Measurements from ENCODE around the gene SMARCA4. TPM values are rescaled to one million over a fixed set of nuclear protein-coding genes. Genes with fewer than 3 reads are reported as not detected.

The SMARCA4 gene
- polyA plus RNA-seq, 4 donors, result 54.6 to 71.6 (median 66.1) TPM

DNA sequence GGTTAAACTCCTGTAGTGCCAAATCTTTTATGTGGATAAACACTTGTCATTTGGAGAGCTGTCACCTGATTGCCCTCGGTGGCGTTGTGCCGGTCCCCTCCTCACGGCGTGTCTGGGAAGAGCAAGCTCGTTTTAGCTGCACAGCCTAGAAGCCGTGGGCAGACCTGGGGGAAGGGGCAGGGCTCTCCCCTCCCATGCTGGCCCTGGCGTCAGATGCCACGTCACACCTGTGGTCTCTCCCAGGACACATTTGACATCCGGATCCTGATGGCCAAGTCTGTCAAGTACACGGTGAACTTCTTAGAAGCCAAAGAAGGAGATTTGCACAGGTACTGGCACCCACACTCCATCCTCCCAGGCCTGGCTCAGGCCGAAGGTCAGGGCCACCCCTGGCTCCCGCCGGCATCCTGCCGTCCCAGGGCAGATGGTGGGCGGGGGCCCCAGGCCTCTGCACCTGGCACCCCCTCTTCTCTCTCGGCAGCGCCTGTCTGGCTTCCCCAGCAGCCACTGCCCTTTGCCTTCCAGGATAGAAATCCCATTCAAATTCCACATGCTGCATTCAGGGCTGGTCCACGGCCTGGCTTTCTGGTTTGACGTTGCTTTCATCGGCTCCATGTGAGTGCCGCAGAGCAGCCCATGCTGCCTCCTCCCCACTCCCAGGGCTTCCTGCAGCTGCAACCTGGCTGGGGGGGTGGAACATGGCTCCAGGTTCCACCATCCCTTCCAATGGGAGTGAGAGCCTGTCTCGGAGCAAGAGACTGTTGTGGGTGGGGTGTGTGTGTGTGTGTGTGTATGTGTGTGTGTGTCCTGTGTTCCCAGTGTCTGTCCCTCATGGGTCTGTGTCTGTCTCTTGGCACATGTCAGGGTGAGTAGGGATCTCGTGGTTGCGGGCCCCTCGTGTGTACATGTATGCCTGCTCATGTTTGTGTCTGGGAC is 41.2 kb upstream of the SMARCA4 start:
- no peak for DNase-seq
- no peak overlapping the region for H3K4me3 ChIP-seq (ENCODE audit: low read depth in 1 of 3, low read length in 3 of 3)
- no peak for FAIRE-seq
- no peaks in the 10 kb centered on the region for H3K4me1 ChIP-seq (ENCODE audit: control insufficient read depth in 3 of 3, insufficient read depth in 2 of 3, low read depth in 1 of 3, low read length in 2 of 3)
- no peaks in the 10 kb centered on the region for H3K27me3 ChIP-seq (ENCODE audit: control insufficient read depth in 3 of 3, insufficient read depth in 3 of 3, low read length in 3 of 3)
- no peaks in the 10 kb centered on the region for H3K9me3 ChIP-seq (ENCODE audit: control insufficient read depth in 2 of 2, insufficient read depth in 1 of 2, low read depth in 1 of 2, low read length in 1 of 2)
- 52 to 74% (median 63%) methylated on average over 26 of the region's 26 CpGs for WGBS, 3 donors
- H3K27ac ChIP-seq (ENCODE audit: low read depth in 1 of 3, low read length in 2 of 3), result no peak overlapping the region
- H3K36me3 ChIP-seq (ENCODE audit: control insufficient read depth in 3 of 3, insufficient read depth in 2 of 3, low read depth in 1 of 3, low read length in 3 of 3), result peaks cover 16 to 97% (median 19%) of the 10 kb centered on the region in 3 donors

DNA sequence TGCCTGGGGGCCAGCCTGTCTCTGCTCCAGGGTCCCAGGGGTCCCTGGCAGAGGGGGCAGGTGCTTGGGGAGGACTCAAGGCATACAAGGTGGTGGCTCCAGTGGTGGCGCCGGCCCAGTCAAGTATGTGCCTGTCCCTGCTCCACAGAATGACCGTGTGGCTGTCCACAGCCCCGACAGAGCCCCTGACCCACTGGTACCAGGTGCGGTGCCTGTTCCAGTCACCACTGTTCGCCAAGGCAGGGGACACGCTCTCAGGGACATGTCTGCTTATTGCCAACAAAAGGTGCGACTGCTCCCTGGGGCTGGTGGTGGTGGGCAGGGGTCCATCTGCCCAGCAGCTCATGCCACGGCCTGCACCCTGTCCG is 40.6 kb upstream of the SMARCA4 start:
- 93 to 96% (median 96%) methylated on average over 10 of the region's 10 CpGs for WGBS, 3 donors
- H3K36me3 ChIP-seq (ENCODE audit: control insufficient read depth in 3 of 3, insufficient read depth in 2 of 3, low read depth in 1 of 3, low read length in 3 of 3), result peaks cover 16 to 97% (median 17%) of the 10 kb centered on the region in 3 donors

DNA sequence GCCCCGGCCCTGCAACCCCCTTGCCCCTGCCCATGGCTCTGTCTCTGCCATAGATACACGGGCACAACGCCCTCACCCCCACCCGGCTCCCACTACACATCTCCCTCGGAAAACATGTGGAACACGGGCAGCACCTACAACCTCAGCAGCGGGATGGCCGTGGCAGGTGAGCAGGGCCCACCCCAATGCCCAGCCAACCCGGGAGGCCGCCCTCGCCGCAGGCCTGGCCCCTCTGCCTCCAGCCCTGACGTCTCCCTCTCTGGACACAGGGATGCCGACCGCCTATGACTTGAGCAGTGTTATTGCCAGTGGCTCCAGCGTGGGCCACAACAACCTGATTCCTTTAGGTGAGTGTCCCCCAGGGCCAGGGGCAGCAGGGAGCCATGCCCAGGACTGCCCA is 40.0 kb upstream of the SMARCA4 start:
- no peaks in the 10 kb centered on the region for H3K4me1 ChIP-seq (ENCODE audit: control insufficient read depth in 3 of 3, insufficient read depth in 2 of 3, low read depth in 1 of 3, low read length in 2 of 3)
- no peak overlapping the region for H3K27ac ChIP-seq (ENCODE audit: low read depth in 1 of 3, low read length in 2 of 3)
- H3K9me3 ChIP-seq (ENCODE audit: control insufficient read depth in 2 of 2, insufficient read depth in 1 of 2, low read depth in 1 of 2, low read length in 1 of 2), result no peaks in the 10 kb centered on the region
- 86 to 89% (median 87%) methylated on average over 15 to 16 of the region's 16 CpGs for WGBS, 3 donors
- DNase-seq, result no peak
- H3K4me3 ChIP-seq (ENCODE audit: low read depth in 1 of 3, low read length in 3 of 3), result no peak overlapping the region
- no peak for FAIRE-seq
- H3K27me3 ChIP-seq (ENCODE audit: control insufficient read depth in 3 of 3, insufficient read depth in 3 of 3, low read length in 3 of 3), result no peaks in the 10 kb centered on the region
- H3K36me3 ChIP-seq (ENCODE audit: control insufficient read depth in 3 of 3, insufficient read depth in 2 of 3, low read depth in 1 of 3, low read length in 3 of 3), result peaks cover 15 to 96% (median 16%) of the 10 kb centered on the region in 3 donors

More for the DNA sequence above, 40.6 kb upstream of the SMARCA4 start:
- Histone ChIP-seq H3K4me1 (ENCODE audit: control insufficient read depth in 3 of 3, insufficient read depth in 2 of 3, low read depth in 1 of 3, low read length in 2 of 3) (no peaks in the 10 kb centered on the region), H3K27ac (ENCODE audit: low read depth in 1 of 3, low read length in 2 of 3) (no peak overlapping the region), H3K27me3 (ENCODE audit: control insufficient read depth in 3 of 3, insufficient read depth in 3 of 3, low read length in 3 of 3) (no peaks in the 10 kb centered on the region), H3K9me3 (ENCODE audit: control insufficient read depth in 2 of 2, insufficient read depth in 1 of 2, low read depth in 1 of 2, low read length in 1 of 2) (no peaks in the 10 kb centered on the region), H3K4me3 (ENCODE audit: low read depth in 1 of 3, low read length in 3 of 3) (no peak overlapping the region)
- FAIRE-seq (no peak), DNase-seq (no peak)

DNA sequence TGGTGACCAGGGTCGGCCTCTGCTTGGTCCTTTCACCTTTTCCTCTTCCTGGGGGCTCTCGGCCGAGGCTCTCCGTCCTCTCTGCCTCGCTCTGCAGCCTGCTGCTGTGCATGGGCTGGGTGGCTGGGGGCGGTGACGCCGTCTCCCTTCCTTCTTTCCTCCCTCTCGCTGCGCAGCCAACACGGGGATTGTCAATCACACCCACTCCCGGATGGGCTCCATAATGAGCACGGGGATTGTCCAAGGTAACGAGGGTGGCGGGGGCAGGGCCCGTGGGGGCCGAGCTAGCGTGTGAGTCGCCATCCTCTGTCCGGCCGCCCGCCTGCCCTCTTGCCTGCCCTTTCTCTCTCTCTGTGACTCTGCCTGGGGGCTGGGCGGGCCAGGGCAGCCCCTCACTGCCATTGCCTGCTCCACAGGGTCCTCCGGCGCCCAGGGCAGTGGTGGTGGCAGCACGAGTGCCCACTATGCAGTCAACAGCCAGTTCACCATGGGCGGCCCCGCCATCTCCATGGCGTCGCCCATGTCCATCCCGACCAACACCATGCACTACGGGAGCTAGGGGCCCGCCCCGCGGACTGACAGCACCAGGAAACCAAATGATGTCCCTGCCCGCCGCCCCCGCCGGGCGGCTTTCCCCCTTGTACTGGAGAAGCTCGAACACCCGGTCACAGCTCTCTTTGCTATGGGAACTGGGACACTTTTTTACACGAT is 39.5 kb upstream of the SMARCA4 start:
- Histone ChIP-seq H3K36me3 (ENCODE audit: control insufficient read depth in 3 of 3, insufficient read depth in 2 of 3, low read depth in 1 of 3, low read length in 3 of 3) (peaks cover 14 to 92% (median 16%) of the 10 kb centered on the region in 3 donors), H3K9me3 (ENCODE audit: control insufficient read depth in 2 of 2, insufficient read depth in 1 of 2, low read depth in 1 of 2, low read length in 1 of 2) (no peaks in the 10 kb centered on the region), H3K27ac (ENCODE audit: low read depth in 1 of 3, low read length in 2 of 3) (no peak overlapping the region), H3K4me3 (ENCODE audit: low read depth in 1 of 3, low read length in 3 of 3) (no peak overlapping the region), H3K27me3 (ENCODE audit: control insufficient read depth in 3 of 3, insufficient read depth in 3 of 3, low read length in 3 of 3) (no peaks in the 10 kb centered on the region), H3K4me1 (ENCODE audit: control insufficient read depth in 3 of 3, insufficient read depth in 2 of 3, low read depth in 1 of 3, low read length in 2 of 3) (no peaks in the 10 kb centered on the region)
- 90 to 95% (median 93%) methylated on average over 37 to 43 of the region's 43 CpGs for WGBS, 3 donors
- DNase-seq (no peak), FAIRE-seq (no peak)

DNA sequence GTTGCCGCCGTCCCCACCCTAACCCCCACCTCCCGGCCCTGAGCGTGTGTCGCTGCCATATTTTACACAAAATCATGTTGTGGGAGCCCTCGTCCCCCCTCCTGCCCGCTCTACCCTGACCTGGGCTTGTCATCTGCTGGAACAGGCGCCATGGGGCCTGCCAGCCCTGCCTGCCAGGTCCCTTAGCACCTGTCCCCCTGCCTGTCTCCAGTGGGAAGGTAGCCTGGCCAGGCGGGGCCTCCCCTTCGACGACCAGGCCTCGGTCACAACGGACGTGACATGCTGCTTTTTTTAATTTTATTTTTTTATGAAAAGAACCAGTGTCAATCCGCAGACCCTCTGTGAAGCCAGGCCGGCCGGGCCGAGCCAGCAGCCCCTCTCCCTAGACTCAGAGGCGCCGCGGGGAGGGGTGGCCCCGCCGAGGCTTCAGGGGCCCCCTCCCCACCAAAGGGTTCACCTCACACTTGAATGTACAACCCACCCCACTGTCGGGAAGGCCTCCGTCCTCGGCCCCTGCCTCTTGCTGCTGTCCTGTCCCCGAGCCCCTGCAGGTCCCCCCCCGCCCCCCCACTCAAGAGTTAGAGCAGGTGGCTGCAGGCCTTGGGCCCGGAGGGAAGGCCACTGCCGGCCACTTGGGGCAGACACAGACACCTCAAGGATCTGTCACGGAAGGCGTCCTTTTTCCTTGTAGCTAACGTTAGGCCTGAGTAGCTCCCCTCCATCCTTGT is 38.8 kb upstream of the SMARCA4 start:
- H3K4me1 ChIP-seq (ENCODE audit: control insufficient read depth in 3 of 3, insufficient read depth in 2 of 3, low read depth in 1 of 3, low read length in 2 of 3), result no peaks in the 10 kb centered on the region
- no peaks in the 10 kb centered on the region for H3K27me3 ChIP-seq (ENCODE audit: control insufficient read depth in 3 of 3, insufficient read depth in 3 of 3, low read length in 3 of 3)
- FAIRE-seq, result no peak
- no peak overlapping the region for H3K27ac ChIP-seq (ENCODE audit: low read depth in 1 of 3, low read length in 2 of 3)
- no peaks in the 10 kb centered on the region for H3K9me3 ChIP-seq (ENCODE audit: control insufficient read depth in 2 of 2, insufficient read depth in 1 of 2, low read depth in 1 of 2, low read length in 1 of 2)
- H3K4me3 ChIP-seq (ENCODE audit: low read depth in 1 of 3, low read length in 3 of 3), result no peak overlapping the region
- H3K36me3 ChIP-seq (ENCODE audit: control insufficient read depth in 3 of 3, insufficient read depth in 2 of 3, low read depth in 1 of 3, low read length in 3 of 3), result peaks cover 9 to 92% (median 16%) of the 10 kb centered on the region in 3 donors
- no peak for DNase-seq
- WGBS, 3 donors, result 81 to 84% (median 83%) methylated on average over 32 to 33 of the region's 33 CpGs

DNA sequence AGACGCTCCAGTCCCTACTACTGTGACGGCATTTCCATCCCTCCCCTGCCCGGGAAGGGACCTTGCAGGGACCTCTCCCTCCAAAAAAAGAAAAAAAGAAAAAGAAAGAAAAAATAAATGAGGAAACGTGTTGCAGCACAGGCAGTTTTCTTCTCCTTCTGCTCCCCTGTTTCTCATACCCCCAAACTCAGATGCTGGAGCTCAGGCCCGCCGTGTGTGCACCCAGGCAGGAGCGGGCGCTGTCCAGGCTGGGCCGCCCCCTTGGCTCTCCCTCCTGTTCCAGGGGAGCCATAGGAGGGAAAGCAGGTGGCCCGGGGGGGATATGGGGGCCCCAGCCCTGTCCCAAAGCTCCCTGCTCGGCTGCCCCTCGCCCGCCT is 38.2 kb upstream of the SMARCA4 start:
- no peak for FAIRE-seq
- 88 to 92% (median 91%) methylated on average over 13 of the region's 13 CpGs for WGBS, 3 donors
- peaks cover 9 to 92% (median 16%) of the 10 kb centered on the region in 3 donors for H3K36me3 ChIP-seq (ENCODE audit: control insufficient read depth in 3 of 3, insufficient read depth in 2 of 3, low read depth in 1 of 3, low read length in 3 of 3)

DNA sequence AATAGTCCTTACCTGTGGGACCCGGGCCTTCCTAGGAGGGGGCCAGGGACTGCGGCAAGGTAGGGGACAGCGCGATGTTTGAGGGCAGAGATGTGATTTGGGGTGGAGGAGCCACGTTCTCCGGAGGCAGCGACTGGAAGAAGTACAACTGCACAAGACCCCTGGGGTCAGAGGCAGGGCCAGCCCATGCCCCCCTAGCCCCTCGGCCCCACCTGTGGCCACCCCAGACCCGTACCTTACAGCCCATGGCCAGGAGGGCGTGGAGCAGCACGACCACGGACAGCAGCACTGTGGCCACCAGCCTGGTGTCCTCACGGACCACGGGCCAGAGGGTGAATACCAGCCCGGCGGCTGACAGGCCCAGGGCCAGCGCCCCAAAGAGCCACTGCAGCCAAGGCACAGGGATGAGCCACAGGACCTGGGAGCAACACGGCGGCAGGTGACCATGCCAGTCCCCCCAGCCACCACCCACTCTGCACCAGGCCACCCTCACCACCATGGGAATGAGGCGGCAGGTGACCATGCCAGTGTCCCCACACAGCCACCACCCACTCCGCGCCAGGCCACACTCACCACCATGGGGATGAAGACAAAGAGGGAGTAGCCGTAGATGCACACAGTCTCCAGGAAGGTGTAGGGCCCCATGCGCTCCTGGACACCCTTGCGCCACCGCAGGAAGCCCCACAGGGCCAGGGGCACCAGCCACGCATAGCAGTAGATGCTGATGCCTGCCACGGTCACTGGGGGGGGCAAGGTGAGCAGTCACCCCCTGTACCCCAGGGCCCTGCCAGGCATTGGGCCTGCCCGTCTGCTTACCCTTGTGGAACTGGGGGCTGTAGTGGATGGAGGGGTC is 37.3 kb upstream of the SMARCA4 start:
- Histone ChIP-seq H3K36me3 (ENCODE audit: control insufficient read depth in 3 of 3, insufficient read depth in 2 of 3, low read depth in 1 of 3, low read length in 3 of 3) (peaks cover 9 to 84% (median 16%) of the 10 kb centered on the region in 3 donors), H3K4me3 (ENCODE audit: low read depth in 1 of 3, low read length in 3 of 3) (no peak overlapping the region), H3K27me3 (ENCODE audit: control insufficient read depth in 3 of 3, insufficient read depth in 3 of 3, low read length in 3 of 3) (no peaks in the 10 kb centered on the region), H3K4me1 (ENCODE audit: control insufficient read depth in 3 of 3, insufficient read depth in 2 of 3, low read depth in 1 of 3, low read length in 2 of 3) (peaks cover 0 to 7% (median 0%) of the 10 kb centered on the region in 3 donors), H3K27ac (ENCODE audit: low read depth in 1 of 3, low read length in 2 of 3) (no peak overlapping the region), H3K9me3 (ENCODE audit: control insufficient read depth in 2 of 2, insufficient read depth in 1 of 2, low read depth in 1 of 2, low read length in 1 of 2) (no peaks in the 10 kb centered on the region)
- DNase-seq, result no peak
- WGBS, 3 donors, result 92 to 94% (median 93%) methylated on average over 25 to 29 of the region's 29 CpGs
- no peak for FAIRE-seq

More for the DNA sequence above, 38.2 kb upstream of the SMARCA4 start:
- H3K4me1 ChIP-seq (ENCODE audit: control insufficient read depth in 3 of 3, insufficient read depth in 2 of 3, low read depth in 1 of 3, low read length in 2 of 3), result peaks cover 0 to 4% (median 0%) of the 10 kb centered on the region in 3 donors
- no peaks in the 10 kb centered on the region for H3K27me3 ChIP-seq (ENCODE audit: control insufficient read depth in 3 of 3, insufficient read depth in 3 of 3, low read length in 3 of 3)
- no peak overlapping the region for H3K4me3 ChIP-seq (ENCODE audit: low read depth in 1 of 3, low read length in 3 of 3)
- H3K27ac ChIP-seq (ENCODE audit: low read depth in 1 of 3, low read length in 2 of 3), result no peak overlapping the region
- no peak for DNase-seq
- no peaks in the 10 kb centered on the region for H3K9me3 ChIP-seq (ENCODE audit: control insufficient read depth in 2 of 2, insufficient read depth in 1 of 2, low read depth in 1 of 2, low read length in 1 of 2)

Measured in small intestine (tissue), 7 donors.